HG03159 (cell line): ENCODE data around the gene PHETA2.
A peak's percentile ranks its signal among the peaks of the same experiment; 100 is the strongest.
"Not testable (repeated sequence)": the region's sequence is repeated elsewhere in the genome, so short reads cannot be mapped to it uniquely, and the experiment has no call there.

Source experiments
- ATAC-seq: cut with Tn5 transposase; IDR thresholded peaks from one replicate; pipeline ENCODE4 v1.9.1; 2021; ENCODE audit warnings: mild to moderate bottlenecking, moderate library complexity; ENCODE audit not compliant: unreplicated experiment

The PHETA2 gene

DNA sequence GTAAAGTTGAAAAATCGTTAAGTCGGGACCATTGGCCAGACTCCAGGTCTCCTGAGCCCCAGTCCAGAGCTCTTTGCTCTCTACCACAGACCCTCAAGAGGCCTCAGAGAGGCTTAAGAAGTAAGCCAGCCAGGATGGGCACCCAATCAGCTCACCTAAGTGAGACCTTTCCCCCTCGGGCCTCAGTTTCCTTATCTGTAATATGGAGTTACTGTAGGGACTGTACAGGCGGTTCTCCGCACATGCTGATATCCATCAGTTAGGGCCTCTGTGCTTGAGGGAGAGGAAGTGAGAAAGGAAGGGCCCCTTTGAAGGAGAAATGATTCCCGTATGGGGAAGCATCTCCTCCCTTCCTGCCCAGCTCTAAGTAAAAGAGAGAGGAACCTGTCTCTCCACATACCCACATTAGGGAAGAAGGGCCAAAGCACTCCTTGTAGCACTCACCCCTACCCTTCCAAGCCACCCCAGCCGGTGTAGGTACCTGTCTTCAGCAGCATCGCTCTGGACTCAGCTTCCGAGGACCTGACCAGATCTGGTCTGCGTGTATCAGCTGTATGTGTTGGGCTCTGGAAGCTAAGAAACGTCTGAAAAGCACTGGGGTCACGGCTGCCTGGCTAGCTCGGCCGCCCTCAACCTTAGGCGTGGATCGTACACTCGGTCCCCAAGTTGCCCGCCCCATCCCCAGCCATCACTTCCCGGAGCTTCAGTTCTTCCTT, 4.1 kb upstream of the PHETA2 start:
- ATAC-seq: peak; percentile 5

DNA sequence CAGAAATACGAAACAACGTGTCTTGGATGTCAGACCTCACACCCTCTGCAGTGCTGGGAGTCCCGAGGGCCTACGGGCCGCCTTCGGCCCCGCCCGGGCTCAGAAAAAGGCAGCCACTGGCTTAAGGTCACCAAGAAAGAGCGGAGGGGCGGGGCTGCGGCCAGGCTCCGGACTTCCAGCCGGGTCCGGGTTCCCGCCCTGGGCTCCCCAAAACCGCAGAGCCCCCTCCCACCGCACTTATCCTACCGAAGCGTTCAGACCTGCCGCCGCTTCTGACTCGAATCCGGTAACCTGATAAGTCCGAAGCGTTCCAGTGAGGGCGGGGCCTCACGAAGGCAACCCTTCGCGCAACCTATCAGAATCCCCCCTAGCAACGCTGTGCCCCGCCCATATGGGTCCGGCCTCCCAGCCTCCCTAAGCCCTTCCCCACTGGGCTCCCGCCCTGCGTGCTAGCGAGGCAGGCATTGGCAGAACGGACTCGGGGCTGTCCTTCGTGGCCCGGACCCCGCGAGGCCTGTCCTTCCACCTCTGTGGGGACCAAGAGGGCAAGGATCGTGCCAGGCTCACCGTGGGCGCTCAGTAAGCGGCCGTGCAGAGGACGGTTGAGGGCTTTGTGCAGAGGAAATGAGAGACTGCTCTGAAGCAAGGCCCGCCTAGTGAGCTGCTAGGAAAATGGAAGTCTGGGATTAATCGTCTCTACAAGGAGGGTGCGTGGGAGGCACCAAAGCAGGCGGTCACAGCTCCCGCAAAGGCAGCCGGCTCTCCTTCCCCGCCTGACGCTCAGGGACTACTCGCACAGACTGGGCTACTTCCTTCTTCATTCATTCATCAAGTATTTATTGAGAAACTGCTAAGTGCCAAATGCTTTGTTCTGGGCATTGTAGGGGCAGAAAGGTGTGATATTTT, 3.3 kb upstream of the PHETA2 start, which contains the start of gene NAGA:
TSS of gene NAGA (minus strand) at position 296 of the 906 bp plus-strand sequence. CDS start 515 bp downstream, outside the sequence.
- peak; percentile 86 for ATAC-seq

DNA sequence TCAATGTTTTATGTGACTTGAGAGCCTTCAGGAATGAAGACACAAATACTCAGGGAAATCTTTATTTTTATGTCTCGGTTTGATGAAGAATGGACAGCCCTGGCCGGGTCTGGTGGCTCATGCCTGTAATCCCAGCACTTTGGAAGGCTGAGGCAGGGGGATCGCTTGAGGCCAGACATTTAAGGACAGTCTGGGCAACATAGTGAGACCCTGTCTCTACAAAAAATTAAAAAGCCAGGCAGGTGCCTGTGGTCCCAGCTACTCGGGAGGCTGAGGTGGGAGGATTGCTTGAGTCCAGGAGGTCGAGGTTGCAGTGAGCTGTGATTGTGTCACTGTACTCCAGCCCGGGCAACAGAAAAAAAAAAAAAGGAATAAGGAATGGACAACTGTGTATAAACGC, 2.5 kb upstream of the PHETA2 start:
- ATAC-seq: not testable (repeated sequence)

DNA sequence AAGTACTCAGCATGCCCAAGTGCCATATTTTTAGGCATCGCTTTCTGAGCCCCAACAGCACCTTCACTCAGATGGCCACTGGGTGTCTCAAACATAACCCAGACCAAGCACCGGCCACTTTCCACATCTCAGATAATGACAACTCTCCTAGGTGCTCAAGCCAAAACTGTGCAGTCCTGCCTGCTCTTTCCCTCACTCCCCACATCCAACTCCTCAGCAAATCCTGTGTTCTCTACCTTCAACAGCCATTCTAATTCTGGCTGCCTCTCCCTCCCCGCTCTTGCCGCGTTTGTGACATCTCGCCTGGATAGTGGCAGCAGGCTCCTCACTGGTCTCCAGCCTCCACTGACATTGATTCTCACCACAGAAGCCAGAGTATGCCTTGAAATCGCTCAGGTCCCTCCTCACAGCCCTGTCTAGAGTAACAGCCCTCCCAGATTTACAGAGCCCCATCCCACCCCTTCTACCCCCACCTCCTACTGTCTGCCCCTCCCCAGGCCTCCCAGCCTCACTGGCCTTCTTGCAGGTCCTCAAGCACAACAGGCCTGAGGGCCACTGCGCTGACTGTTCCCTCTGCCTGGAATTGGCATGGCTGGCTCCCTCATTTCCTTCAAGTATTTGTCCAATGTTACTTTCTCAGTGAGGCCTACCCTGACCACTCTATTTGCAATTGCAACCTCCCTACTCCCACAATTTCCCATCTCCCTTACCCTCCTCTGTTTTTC, 1.3 kb upstream of the PHETA2 start:
- ATAC-seq: no peak

DNA sequence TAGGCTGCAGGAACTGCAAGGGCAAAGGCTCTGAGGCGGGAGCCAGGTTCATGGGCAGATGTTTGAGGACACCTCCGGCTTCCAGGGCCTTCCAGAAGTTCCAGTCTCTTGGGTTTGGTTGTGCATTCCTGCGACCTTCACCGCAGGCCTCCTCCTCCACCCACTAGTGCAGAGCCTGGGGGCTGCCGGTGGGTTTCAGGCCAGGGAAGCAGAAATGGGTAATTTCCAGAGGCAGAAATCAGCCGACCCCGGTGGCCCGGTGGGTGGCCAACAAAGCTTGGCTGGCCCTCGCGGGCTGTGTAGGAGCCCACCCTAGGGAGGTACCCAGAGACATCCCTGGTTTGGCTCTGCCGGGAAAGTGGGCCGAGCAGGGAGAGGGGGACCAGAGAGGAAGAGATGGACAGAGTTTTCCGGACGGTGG, 417 bp upstream of the PHETA2 start:
- no peak for ATAC-seq

DNA sequence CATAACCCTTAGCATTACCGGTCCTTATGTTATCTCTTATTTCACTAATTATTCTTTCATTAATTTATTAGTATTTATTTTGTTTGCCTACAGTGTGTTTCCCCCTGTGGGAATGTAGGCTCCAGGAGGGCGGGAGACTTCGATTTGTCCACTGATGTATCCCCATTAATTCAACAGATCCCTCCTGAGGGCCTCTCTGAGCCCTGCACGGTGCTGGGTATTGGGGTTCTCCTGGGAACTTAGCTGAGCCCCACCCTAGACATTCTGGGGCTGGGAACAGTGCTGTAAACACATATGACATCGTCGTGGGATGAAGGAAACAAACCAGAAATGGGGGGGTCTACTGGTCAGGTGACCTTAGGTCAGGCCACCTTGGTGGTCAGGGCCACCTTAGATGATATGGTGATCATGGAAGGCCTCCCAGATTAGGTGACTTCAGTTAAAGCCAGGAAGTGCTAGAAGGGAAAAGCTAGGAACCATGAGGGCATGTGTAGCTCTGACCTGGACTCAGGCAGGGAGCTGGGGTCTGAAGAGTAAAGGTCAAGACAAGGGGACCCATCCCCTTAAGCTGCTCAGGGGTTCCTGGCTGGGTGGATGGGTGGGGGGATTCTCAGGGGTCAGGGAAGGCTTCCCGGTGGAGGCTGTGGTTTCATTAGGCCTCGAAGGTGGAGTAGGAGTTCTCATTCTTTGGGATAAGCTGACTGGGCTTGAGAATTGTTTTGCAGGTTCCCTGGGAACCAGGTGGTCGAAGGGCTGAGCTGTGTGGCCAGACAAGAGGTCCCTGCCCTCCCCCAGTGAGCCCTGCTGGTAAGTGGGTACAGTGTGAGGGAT, 1.0 kb downstream of the PHETA2 start:
- no peak for ATAC-seq

DNA sequence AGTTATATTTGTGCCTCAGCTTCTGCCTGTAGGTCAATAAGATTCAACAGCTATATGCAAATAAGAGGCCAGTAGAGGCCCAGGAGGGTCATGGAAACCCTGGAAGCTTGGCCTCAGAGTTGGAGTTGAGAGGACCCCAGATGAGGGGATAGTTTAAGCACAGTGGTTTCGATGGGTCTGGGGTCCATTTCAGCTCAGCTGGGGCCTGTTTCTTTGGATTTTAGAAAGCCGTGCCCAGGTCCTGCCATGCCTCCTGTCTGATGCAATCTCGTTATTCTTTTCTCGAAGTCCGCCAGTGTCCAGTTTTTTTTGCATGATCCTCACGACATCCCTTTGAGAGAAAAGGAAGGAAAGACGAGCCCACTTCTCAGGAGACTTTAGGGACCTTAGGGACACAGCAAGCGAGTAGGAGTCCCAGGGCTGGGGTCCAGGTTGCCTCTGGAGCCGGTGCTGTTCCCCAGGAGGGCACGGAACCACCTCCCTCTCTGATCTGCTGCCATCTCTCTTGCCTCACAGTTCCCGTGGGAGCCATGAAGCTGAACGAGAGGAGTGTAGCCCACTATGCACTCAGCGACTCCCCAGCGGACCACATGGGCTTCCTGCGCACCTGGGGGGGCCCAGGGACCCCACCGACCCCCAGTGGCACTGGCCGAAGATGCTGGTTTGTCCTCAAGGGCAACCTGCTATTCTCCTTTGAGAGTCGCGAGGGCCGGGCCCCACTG, 2.9 kb downstream of the PHETA2 start:
- ATAC-seq: no peak

DNA sequence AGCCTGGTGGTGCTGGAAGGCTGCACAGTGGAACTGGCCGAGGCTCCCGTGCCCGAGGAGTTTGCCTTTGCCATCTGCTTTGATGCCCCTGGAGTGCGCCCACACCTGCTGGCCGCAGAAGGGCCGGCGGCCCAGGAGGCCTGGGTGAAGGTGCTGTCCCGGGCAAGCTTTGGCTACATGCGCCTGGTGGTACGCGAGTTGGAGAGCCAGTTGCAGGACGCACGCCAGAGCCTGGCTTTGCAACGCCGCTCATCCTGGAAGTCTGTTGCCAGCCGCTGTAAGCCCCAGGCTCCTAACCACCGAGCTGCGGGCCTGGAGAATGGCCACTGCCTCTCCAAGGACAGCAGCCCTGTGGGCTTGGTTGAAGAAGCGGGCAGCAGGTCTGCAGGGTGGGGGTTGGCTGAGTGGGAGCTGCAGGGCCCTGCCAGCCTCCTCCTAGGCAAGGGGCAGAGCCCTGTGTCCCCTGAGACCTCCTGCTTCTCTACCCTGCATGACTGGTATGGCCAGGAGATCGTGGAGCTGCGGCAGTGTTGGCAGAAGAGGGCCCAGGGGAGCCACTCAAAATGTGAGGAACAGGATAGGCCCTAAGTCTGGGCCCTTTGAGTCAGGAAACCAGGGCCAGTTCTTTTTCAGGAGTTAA, 3.6 kb downstream of the PHETA2 start:
- no peak for ATAC-seq

DNA sequence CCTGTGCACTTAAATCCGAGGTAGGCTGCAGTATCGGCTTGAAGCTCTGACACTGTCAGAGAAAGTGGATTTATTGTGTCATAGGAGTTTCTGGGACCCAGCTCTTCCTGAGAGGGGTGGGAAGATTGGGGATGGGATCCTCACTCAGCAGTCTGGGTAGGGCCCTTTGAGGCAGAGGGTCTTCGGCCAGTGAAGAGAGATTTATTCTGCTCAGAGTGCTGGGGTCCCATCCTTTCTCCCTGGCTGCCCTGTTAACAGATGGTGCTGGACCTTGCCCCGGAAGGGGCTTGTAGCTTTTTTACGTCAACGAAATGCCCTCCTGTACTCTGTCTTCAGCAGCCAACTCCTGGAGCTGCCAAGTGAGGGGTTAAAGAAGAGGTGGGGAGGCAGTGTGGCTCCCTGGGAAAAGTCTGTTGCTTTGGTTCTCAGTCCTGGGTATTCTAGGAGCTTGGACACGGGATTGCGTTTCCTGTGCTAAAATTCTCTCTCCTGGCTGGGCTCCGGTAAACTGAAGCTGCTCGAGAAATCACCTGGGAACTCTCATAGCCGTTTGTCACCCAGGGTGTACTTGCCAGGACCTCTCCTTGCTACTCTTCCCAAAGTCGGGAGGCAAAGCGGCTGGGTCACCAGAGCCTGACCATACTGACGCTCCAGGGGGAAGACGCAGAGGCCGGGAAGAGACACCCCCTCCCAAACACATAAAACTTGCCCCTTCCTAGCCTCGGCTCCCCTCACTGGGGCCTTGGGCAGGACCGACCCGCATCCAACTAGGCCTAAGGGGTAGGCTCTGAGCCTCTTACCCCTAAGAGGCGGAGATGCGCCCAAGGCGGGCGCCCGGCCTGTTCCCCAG, 4.6 kb downstream of the PHETA2 start:
- ATAC-seq: no peak

DNA sequence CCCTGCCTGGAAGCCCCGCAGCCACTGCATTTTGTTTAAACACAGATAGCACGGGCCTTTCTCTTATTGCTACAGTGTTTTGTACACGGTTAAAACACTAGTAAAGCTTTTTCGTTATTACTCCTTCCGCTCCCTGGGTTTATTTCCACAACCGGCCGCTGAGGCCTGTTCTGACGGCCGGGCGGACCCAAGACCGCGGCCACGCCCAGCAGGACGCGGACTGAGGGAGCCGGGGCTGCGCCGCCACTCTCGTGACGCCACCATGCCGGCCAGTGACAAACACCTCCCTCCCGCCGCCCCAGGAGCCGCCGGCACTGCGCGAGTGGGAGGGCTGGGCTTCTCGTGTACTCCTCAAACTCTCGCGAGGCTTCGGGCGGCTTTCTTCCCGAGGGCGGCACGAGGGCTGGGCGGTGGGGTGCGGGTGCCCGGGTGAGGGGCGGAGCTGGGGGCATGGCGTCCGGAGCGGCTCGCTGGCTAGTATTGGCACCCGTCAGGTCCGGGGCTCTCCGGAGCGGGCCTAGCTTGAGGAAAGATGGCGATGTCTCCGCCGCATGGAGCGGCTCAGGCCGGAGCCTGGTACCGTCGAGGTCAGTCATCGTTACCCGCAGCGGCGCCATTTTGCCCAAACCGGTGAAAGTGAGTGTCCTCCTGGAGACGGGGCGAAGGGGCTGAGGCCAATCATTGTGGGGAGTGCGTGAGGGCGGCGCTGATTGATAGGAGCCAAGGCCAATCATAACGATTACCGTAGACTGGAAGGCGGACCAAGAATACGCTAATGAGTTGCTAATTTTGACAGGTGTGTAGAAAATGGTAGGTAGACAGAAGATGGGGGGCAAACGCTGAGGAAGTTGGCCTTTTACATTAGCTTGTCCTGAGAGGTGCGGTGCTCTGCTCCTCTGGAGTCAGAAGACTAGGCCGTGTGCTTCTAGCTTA, 5.5 kb downstream of the PHETA2 start, which contains the start of gene SMDT1:
TSS of gene SMDT1 (plus strand) at position 382 of the 933 bp plus-strand sequence. CDS start at position 451, 69 bp downstream.
- ATAC-seq: peak; percentile 78

DNA sequence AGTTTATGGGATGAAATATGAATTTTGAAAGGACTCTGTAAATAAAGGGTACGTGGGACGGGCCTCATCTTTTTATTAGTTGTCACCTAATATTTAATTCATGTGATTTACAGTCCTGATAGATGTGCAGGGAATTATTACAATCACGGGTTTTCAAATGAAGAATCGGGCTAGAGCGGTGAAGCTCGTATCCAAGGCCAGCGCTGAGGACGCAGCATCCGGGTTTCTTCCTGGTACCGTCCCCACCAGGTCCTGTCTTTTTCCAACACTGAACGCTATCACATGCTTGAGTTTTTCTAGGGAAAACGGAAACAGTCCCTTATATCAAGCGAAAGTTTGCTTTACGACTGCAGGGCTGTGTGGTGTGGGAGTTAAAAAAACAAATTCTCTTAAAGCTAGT, 6.2 kb downstream of the PHETA2 start:
- ATAC-seq: no peak

DNA sequence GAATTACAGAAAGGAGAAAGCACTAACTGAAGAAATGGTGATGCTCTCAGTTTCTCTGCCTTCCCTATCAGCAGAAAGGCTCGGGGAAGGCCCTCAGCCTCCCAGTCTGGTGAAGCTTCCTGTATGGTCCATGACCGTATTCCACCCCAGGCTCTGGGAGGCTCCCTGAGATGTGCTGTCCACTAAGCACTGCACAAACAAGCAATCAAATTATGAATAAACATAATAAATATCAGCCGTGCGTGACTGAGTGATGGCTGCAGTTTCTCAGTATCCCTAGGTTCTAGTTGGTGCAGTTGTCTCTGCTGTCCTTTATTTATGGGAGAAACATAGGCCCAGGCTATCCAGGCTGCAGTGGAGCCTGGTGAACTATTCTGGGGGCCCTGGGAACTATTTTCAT, 9.1 kb downstream of the PHETA2 start:
- ATAC-seq: no peak

DNA sequence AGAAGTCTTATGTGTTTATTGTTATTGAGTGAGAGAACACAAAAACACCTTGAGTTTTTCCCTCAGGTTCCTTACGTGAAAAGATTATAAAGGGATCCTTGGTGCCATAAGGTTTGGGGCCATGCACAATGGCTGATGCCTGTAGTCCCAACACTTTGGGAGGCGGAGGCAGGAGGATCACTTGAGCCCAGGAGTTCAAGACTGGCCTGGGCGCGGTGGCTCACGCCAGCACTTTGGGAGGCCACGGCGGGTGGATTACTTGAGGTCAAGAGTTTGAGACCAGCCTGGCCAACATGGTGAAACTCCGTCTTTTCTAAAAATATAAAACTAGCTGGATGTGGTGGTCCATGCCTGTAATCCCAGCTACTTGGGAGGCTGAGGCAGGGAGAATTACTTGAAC, 10.8 kb downstream of the PHETA2 start:
- no peak for ATAC-seq

DNA sequence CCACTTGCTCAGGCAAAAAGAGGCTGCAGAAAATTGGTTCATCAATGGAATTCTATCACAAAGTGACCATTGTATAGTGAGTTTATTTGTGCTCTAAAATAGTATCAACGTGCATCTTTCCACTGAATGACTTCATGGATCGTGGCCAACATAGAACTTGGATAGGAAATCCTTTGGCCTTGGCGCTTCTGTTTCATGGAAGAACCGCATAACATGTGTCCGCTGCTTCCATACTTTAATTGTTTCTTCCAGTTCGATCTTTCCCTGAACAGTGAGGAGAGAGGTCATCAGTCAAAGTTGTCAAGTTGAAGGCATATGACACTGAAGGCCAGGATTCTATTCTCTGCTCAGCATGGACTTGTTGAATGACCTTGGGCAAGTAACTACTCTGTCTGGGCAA, 12.0 kb downstream of the PHETA2 start:
- ATAC-seq: no peak

DNA sequence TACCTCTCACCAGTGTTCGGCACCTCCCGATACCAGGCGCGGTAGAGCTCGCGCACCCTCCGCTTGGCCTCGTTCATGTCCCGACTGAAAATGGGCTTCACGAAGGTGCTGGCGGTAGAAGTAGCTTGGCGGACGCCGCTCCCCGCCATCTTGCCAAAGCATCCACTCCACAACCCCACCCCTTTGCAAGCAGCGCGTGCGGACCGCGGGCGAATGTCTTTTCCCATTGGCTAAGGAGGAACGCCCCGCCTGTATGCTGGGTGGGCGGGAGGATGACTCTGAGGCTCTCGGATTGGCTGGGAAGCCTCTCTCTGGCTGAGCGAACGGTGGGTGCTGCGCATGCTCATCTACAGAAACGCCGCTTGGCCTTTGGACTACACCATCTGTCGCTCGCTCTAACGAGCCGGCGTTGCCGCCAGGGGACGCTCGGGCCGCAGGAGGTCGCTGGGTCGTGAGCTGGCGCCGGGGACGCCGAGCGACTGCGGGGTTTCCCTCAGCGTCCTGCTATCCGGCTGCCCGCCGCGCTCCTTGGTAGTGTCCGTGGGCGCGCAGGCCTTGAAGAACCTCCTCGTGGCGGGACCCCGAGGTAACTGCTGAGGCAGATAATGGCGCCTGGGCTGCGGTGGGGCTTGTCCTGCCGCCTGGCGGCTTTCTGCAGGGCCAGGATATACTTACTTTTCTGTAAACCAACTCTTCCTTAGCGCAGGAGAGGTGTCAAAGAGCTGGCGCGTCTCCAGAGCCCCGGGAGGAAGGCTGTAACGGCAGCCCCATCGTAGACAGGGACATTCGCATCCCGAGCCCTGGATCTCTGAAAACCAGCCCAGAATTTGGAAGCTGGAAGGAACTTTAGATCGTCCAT, 16.8 kb downstream of the PHETA2 start, which contains the start of gene NDUFA6:
TSS of gene NDUFA6 (minus strand) at position 177 of the 859 bp plus-strand sequence. CDS start at position 149, 28 bp downstream.
- peak; percentile 89 for ATAC-seq

DNA sequence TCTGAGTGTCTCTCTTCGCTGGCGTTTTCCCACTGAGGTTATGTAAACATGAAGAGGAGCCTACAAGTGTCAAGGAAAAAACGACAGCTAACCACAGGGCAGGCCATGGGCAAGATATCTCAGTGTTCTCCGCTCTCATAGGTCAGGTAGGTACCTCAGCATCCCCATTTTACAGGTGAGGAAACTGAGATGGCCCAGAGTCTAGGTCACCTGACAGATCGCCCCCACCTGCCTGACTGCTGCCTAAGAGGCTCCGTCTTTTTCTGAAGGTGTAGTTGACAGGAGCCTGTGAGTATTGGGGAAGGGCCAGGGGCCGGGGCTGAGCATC, 17.4 kb downstream of the PHETA2 start:
- no peak for ATAC-seq
